Suprapubic skin (tissue), 4 donors: ENCODE results near the gene CRK. TPM values are rescaled to one million over a fixed set of nuclear protein-coding genes. Genes with fewer than 3 reads are reported as not detected.
"Not testable (repeated sequence)": the region's sequence is repeated elsewhere in the genome, so short reads cannot be mapped to it uniquely, and the experiment has no call there.

Experiments used
- DNase-seq, 2 donors: peaks; one replicate each; pipeline ENCODE4 v3.0.0-alpha.2; 2019; ENCODE audit warnings: low spot score in 2 of 2
- H3K27ac ChIP-seq: fragments of 200-600 bp; sonication (generic); one replicate; pipeline ENCODE4 v1.5.1; 2019
- H3K27me3 ChIP-seq: fragments of 200-600 bp; sonication (generic); one replicate; pipeline ENCODE4 v1.5.1; 2019
- H3K36me3 ChIP-seq: fragments of 200-600 bp; sonication (generic); one replicate; pipeline ENCODE4 v1.5.1; 2019
- H3K4me1 ChIP-seq: fragments of 200-600 bp; sonication (generic); one replicate; pipeline ENCODE4 v1.5.1; 2019
- H3K4me3 ChIP-seq: fragments of 200-600 bp; sonication (generic); one replicate; pipeline ENCODE4 v1.5.1; 2019; ENCODE audit warnings: mild to moderate bottlenecking
- H3K9me3 ChIP-seq: fragments of 200-600 bp; sonication (generic); one replicate; pipeline ENCODE4 v1.5.1; 2019
- CTCF ChIP-seq, 2 donors: fragments of 200-600 bp in 1 of 2; fragments of 450-650 bp in 1 of 2; sonication (generic) in 1 of 2; IDR thresholded peaks; one replicate each; pipeline ENCODE4 v1.5.1; 2016 to 2019; ENCODE audit warnings: antibody characterized with exemption in 2 of 2, mild to moderate bottlenecking in 1 of 2, moderate library complexity in 1 of 2
- EP300 ChIP-seq: sonication (generic); formaldehyde crosslinking; IDR thresholded peaks from one replicate; pipeline ENCODE4 v1.6.1; 2017; ENCODE audit warnings: antibody characterized with exemption
- POLR2A ChIP-seq, 2 donors: fragments of 450-650 bp; IDR thresholded peaks; one replicate each; pipeline ENCODE4 v1.6.1; 2017; ENCODE audit warnings: antibody characterized with exemption in 2 of 2, mild to moderate bottlenecking in 2 of 2, moderate library complexity in 2 of 2
- POLR2AphosphoS5 ChIP-seq, 3 donors: sonication (generic); formaldehyde crosslinking; IDR thresholded peaks; one replicate each; pipeline ENCODE4 v1.6.1; 2017; ENCODE audit warnings: antibody characterized with exemption in 3 of 3
- WGBS: methylation state at CpG from one replicate; pipeline ENCODE4 v1.1.5; 2018; 5-methylcytosine and 5-hydroxymethylcytosine counted together
- total RNA-seq, 4 donors: library from RNA; depleted of rRNA; stranded (reverse); fragments of >200 nt; gene quantifications; one replicate each; pipeline ENCODE4 v1.1.0, GENCODE V29; 2016

CRK gene
- total RNA-seq, 4 donors from 2014 or later: 38.9 to 53.7 (median 49.0) TPM

DNA sequence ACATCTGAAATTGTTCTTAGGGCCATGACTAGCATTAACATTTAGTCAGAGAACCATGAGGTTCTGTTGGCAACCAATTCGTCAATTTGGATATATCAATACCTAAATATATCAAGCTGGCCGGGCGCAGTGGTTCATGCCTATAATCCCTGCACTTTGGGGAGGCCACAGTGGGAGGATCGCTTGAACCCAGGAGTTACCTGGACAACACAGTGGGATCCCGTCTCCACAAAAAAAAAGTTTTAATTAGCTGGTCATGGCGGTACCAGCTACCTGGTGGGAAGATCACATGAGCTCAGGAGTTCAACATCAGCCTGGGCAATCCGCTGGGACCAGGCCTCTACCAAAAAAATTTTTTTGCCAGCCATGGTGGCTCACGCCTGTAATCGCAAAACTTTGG, 64.5 kb downstream of the CRK start:
- Histone ChIP-seq H3K4me3 (no peak overlapping the region), H3K36me3 (no peaks in the 10 kb centered on the region), H3K9me3 (no peaks in the 10 kb centered on the region), H3K27ac (no peak overlapping the region), H3K27me3 (no peaks in the 10 kb centered on the region), H3K4me1 (peaks cover 84% of the 10 kb centered on the region)
- DNase-seq: no peak
- WGBS: 93% methylated on average over 9 of the region's 9 CpGs
- no peak for TF ChIP-seq CTCF (IDR thresholded peaks at IDR 0.05)

- no peak for DNase-seq
- Histone ChIP-seq H3K27me3 (no peaks in the 10 kb centered on the region), H3K4me1 (peaks cover 84% of the 10 kb centered on the region), H3K27ac (no peak overlapping the region), H3K4me3 (no peak overlapping the region), H3K36me3 (no peaks in the 10 kb centered on the region), H3K9me3 (no peaks in the 10 kb centered on the region)
- no peak for TF ChIP-seq EP300
- TF ChIP-seq POLR2A (IDR thresholded peaks at IDR 0.05): no peak
- no peak for TF ChIP-seq CTCF (IDR thresholded peaks at IDR 0.05)
- no peak for TF ChIP-seq POLR2AphosphoS5 (IDR thresholded peaks at IDR 0.05)
- 28% methylated on average over 6 of the region's 6 CpGs for WGBS
Measured at GRCh38 chr17:1390432-1391367, 65.3 kb downstream of the CRK start.

DNA sequence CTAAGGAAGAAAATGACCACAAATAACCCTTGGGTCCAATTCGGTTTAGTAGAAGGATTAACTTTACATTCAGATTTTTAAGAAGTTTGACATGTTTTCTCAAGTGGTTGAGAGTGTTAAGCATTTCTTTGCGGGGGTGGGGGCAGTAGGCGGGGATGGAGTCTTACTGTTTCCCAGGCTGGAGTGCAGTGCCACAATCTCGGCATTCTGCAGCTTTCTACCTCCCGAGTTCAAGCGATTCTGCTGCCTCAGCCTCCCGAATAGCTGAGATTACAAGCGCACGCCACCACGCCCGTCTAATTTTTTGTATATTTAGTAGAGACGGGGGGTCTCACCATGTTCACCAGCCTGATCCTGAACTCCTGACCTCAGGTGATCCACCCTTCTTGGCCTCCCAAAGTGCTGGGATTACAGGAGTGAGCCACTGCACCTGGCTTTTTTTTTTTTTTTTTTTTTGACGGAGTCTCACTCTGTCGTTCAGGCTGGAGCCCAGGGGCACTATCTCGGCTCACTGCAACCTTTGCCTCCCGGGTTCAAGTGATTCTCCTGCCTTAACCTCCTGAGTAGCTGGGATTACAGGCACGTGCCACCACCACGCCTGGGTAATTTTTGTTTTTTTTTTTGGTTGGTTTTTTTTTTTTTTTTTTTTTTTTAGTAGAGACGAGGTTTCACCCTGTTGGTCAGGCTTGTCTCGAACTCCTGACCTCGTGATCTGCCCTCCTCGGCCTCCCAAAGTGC, 68.4 kb downstream of the CRK start:
- not testable (repeated sequence) for H3K9me3 ChIP-seq, DNase-seq, H3K4me3 ChIP-seq, H3K27me3 ChIP-seq, H3K36me3 ChIP-seq, H3K27ac ChIP-seq
- WGBS: 61% methylated on average over 22 of the region's 22 CpGs
- H3K4me1 ChIP-seq: peaks cover 84% of the 10 kb centered on the region

- 78% methylated on average over 8 of the region's 8 CpGs for WGBS
- not testable (repeated sequence) for H3K27ac ChIP-seq, H3K27me3 ChIP-seq
Measured at GRCh38 chr17:1386675-1387190, 69.3 kb downstream of the CRK start.

DNA sequence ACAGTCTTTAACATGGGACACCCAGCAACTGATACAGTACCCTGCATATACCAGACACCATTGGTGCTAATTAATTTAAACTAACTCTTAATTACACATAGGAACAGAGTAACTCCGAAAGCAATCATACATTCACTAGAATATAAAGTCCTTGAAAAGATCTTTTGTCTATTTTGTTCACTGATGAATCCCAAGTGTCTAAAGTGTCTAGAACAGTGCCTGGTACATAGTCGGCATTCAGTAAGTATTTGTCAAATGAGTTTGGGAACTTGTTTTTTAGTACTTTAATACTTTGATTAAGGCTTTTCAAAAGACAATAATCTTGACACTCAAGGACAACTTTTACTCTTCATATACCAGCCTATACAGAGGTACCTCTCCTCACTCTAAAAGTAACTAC, 69.8 kb downstream of the CRK start:
- H3K4me3 ChIP-seq: no peak overlapping the region
- no peak for TF ChIP-seq CTCF (IDR thresholded peaks at IDR 0.05)
- TF ChIP-seq POLR2AphosphoS5 (IDR thresholded peaks at IDR 0.05): no peak
- TF ChIP-seq POLR2A (IDR thresholded peaks at IDR 0.05): no peak
- TF ChIP-seq EP300: no peak
- H3K4me1 ChIP-seq: peaks cover 76% of the 10 kb centered on the region
- no peaks in the 10 kb centered on the region for H3K36me3 ChIP-seq
- H3K9me3 ChIP-seq: no peaks in the 10 kb centered on the region
- no peak overlapping the region for H3K27ac ChIP-seq
- H3K27me3 ChIP-seq: no peaks in the 10 kb centered on the region
- WGBS: 71% methylated on average over 2 of the region's 2 CpGs
- no peak for DNase-seq

More at GRCh38 chr17:1386675-1387190, 69.3 kb downstream of the CRK start:
- DNase-seq, H3K4me3 ChIP-seq, H3K9me3 ChIP-seq, H3K36me3 ChIP-seq: not testable (repeated sequence)
- peaks cover 77% of the 10 kb centered on the region for H3K4me1 ChIP-seq

DNA sequence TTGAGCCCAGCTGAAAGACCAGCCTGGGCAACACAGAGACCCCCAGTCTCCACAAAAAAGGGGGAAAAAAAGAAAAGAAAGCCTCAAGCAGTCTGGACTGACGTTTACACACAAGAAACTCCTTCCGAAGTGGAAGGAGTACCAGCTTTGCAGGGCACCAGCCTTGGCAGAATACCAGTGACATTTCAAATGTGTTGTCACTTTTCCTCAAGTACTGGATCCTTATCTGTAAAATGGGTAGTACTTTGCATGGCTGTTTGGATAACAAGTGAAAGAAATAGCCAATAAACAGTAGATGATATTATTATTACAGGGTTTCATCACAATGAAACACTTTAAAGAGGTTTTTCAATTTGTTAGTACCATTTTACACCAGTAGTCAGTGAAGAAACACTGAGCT, 70.2 kb downstream of the CRK start:
- Histone ChIP-seq H3K4me1 (peaks cover 76% of the 10 kb centered on the region), H3K27me3 (no peaks in the 10 kb centered on the region), H3K4me3 (no peak overlapping the region), H3K36me3 (no peaks in the 10 kb centered on the region), H3K27ac (no peak overlapping the region), H3K9me3 (no peaks in the 10 kb centered on the region)
- no peak for TF ChIP-seq CTCF (IDR thresholded peaks at IDR 0.05)
- no peak for TF ChIP-seq POLR2A (IDR thresholded peaks at IDR 0.05)
- TF ChIP-seq POLR2AphosphoS5 (IDR thresholded peaks at IDR 0.05): no peak
- no peak for TF ChIP-seq EP300
- WGBS: 36% methylated on average over 2 of the region's 2 CpGs
- no peak for DNase-seq
